Loucy (cell line): Measurements from ENCODE around the gene CDKL4.
A peak's percentile ranks its signal among the peaks of the same experiment; 100 is the strongest.
"Not testable (repeated sequence)": the region's sequence is repeated elsewhere in the genome, so short reads cannot be mapped to it uniquely, and the experiment has no call there.

Experiments used
- H2AFZ ChIP-seq: fragments of 200-600 bp; sonication (generic); 2 replicates; pipeline ENCODE4 v1.6.0; 2016; ENCODE audit warnings: antibody characterized with exemption, mild to moderate bottlenecking, low read length, moderate library complexity
- H3F3A ChIP-seq: fragments of 200-600 bp; 2 replicates; pipeline ENCODE4 v1.6.0; 2016; ENCODE audit warnings: antibody characterized with exemption, low read depth, mild to moderate bottlenecking
- H3K27me3 ChIP-seq: fragments of 200-600 bp; sonication (generic); 2 replicates; pipeline ENCODE4 v1.6.1; 2014; ENCODE audit warnings: low read length, mild to moderate bottlenecking; ENCODE audit not compliant: insufficient read depth, poor library complexity, severe bottlenecking
- H3K36me3 ChIP-seq: fragments of 200-600 bp; sonication (generic); 2 replicates; pipeline ENCODE4 v1.6.1; 2016; ENCODE audit warnings: low read length; ENCODE audit not compliant: insufficient read depth
- H3K4me1 ChIP-seq: fragments of 200-600 bp; sonication (generic); 2 replicates; pipeline ENCODE4 v1.5.1; 2014; ENCODE audit warnings: low read length, mild to moderate bottlenecking; ENCODE audit not compliant: insufficient read depth, poor library complexity, severe bottlenecking
- H3K4me2 ChIP-seq: fragments of 200-600 bp; sonication (generic); 2 replicates; pipeline ENCODE4 v1.6.0; 2014; ENCODE audit warnings: antibody characterized with exemption, low read length, low read depth, mild to moderate bottlenecking; ENCODE audit not compliant: poor library complexity, severe bottlenecking
- H3K4me3 ChIP-seq: fragments of 200-600 bp; sonication (generic); 2 replicates; pipeline ENCODE4 v1.5.1; 2014; ENCODE audit warnings: low read length, mild to moderate bottlenecking, mixed read lengths; ENCODE audit not compliant: poor library complexity, severe bottlenecking
- H3K79me2 ChIP-seq: fragments of 200-600 bp; sonication (generic); 2 replicates; pipeline ENCODE4 v1.6.1; 2014; ENCODE audit warnings: low read length; ENCODE audit not compliant: insufficient read depth
- H3K9ac ChIP-seq: fragments of 200-600 bp; sonication (generic); 2 replicates; pipeline ENCODE4 v1.6.0; 2014; ENCODE audit warnings: mild to moderate bottlenecking, low read depth, low read length, moderate library complexity; ENCODE audit not compliant: poor library complexity, severe bottlenecking
- H3K9me2 ChIP-seq: fragments of 200-600 bp; sonication (generic); replicated peaks from 2 replicates; pipeline ENCODE4 v1.6.1; 2016; ENCODE audit warnings: low read depth, low read length, mixed read lengths
- H3K9me3 ChIP-seq: fragments of 200-600 bp; sonication (generic); 2 replicates; pipeline ENCODE4 v1.6.1; 2014; ENCODE audit warnings: mild to moderate bottlenecking, antibody characterized with exemption, low read length, low read depth; ENCODE audit not compliant: insufficient read depth
- H4K20me1 ChIP-seq: fragments of 200-600 bp; sonication (generic); 2 replicates; pipeline ENCODE4 v1.6.0; 2014; ENCODE audit warnings: antibody characterized with exemption, low read length, mild to moderate bottlenecking; ENCODE audit not compliant: insufficient read depth, poor library complexity, severe bottlenecking
- CTCF ChIP-seq: fragments of 200-600 bp; sonication (generic); conservative IDR thresholded peaks from 2 replicates; pipeline ENCODE4 v1.5.1; 2014; ENCODE audit warnings: mild to moderate bottlenecking, antibody characterized with exemption, low read length
- EZH2phosphoT487 ChIP-seq: fragments of 200-600 bp; IDR thresholded peaks from 2 replicates; pipeline ENCODE4 v1.6.1; 2018; ENCODE audit warnings: antibody characterized with exemption, mild to moderate bottlenecking, moderate library complexity, borderline replicate concordance

Gene CDKL4

GRCh38 chr2:39210846-39211245 is 32.9 kb downstream of the CDKL4 start:
- Histone ChIP-seq H3K4me2 (peak overlapping the region; percentile 65), H3K79me2 (no peaks in the 10 kb centered on the region), H3K9me3 (no peaks in the 10 kb centered on the region), H3K4me1 (peaks cover 29% of the 10 kb centered on the region), H4K20me1 (no peaks in the 10 kb centered on the region), H3K4me3 (peak overlapping the region; percentile 42), H2AFZ (no peak overlapping the region), H3K9me2 (no peaks in the 10 kb centered on the region), H3K9ac (no peak overlapping the region), H3K36me3 (no peaks in the 10 kb centered on the region), H3K27me3 (no peaks in the 10 kb centered on the region), H3F3A (no peaks in the 10 kb centered on the region)
- TF ChIP-seq CTCF (no peak), EZH2phosphoT487 (no peak)

- no peaks in the 10 kb centered on the region for H3K27me3 ChIP-seq
- H2AFZ ChIP-seq, result no peak overlapping the region
- no peaks in the 10 kb centered on the region for H3K79me2 ChIP-seq
- H3K9me3 ChIP-seq, result 0 out of 2 replicates have a peak, but pooled peaks cover 3% of the 10 kb centered on the region
- H3K9me2 ChIP-seq, result no peaks in the 10 kb centered on the region
- TF ChIP-seq CTCF (no peak), EZH2phosphoT487 (no peak)
- H3K4me3 ChIP-seq, result no peak overlapping the region
- H3K36me3 ChIP-seq, result no peaks in the 10 kb centered on the region
- no peak overlapping the region for H3K4me2 ChIP-seq
- H3K4me1 ChIP-seq, result no peaks in the 10 kb centered on the region
- no peak overlapping the region for H3K9ac ChIP-seq
- H4K20me1 ChIP-seq, result no peaks in the 10 kb centered on the region
- H3F3A ChIP-seq, result no peaks in the 10 kb centered on the region
These were observed 40.4 kb downstream of the CDKL4 start for GRCh38 chr2:39203382-39203781.

- Histone ChIP-seq H3K79me2 (no peaks in the 10 kb centered on the region), H4K20me1 (no peaks in the 10 kb centered on the region), H3K9ac (no peak overlapping the region), H2AFZ (no peak overlapping the region), H3K4me1 (no peaks in the 10 kb centered on the region), H3K36me3 (no peaks in the 10 kb centered on the region), H3K4me3 (no peak overlapping the region), H3F3A (no peaks in the 10 kb centered on the region), H3K9me2 (no peaks in the 10 kb centered on the region), H3K27me3 (no peaks in the 10 kb centered on the region), H3K4me2 (no peak overlapping the region), H3K9me3 (0 out of 2 replicates have a peak, but pooled peaks cover 3% of the 10 kb centered on the region)
- no peak for TF ChIP-seq CTCF
- no peak for TF ChIP-seq EZH2phosphoT487
These were observed 41.0 kb downstream of the CDKL4 start for GRCh38 chr2:39202639-39203369.

GRCh38 chr2:39197003-39197402 is 46.8 kb downstream of the CDKL4 start:
- not testable (repeated sequence) for H3K9me2 ChIP-seq, H3K9ac ChIP-seq, H4K20me1 ChIP-seq, H3K9me3 ChIP-seq, H3K36me3 ChIP-seq, H3F3A ChIP-seq, H3K4me2 ChIP-seq, H3K27me3 ChIP-seq, H3K4me1 ChIP-seq, H3K4me3 ChIP-seq, H3K79me2 ChIP-seq, H2AFZ ChIP-seq
